ENCODE data around the gene SUSD4. TPM values are rescaled to one million over a fixed set of nuclear protein-coding genes. Genes with fewer than 3 reads are reported as not detected.

SUSD4 gene
- total and polyA plus RNA-seq, 2 of the 8 experiments (the other 6 are each of a cell fraction or from before 2014, with no cell fraction given): 3.9 to 5.2 TPM

DNA sequence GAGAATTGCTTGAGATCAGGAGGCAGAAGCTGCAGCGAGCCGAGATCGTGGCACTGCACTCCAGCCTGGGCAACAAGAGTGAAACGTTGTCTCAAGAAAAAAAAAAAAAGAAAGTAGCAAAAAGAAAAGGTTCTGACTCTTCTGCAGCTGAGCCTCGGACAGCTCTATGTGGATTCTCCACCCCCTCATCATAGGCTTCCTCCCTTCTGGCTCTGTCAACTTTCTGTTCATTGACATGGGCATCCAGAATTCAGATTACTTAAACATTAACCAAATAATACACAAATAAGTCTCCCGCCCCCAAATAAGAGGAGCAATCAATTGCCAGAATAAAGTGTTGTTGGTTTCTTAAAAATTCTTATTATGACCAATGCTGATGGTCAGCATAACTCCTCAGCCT lies 10.0 kb downstream of the SUSD4 start:
- ChIA-PET CTCF (ENCODE audit: partially characterized antibody) (interaction anchor here (0.7 to 8.0 kb wide), 9 partner anchors 9 to 330 kb away, joined by 3 to 45 read pairs (median 4); partner anchors contain the start of gene SUSD4), POLR2A (ENCODE audit: partially characterized antibody) (no interaction called here)
- no peaks in the 10 kb centered on the region for H3K79me2 ChIP-seq (ENCODE audit: control insufficient read depth in 1 of 2, insufficient read depth in 2 of 2, low read length in 2 of 2)
- H3K4me2 ChIP-seq (ENCODE audit: insufficient read depth in 1 of 2, low read depth in 2 of 2, low read length in 2 of 2): no peak overlapping the region
- no peak overlapping the region for H3K18ac ChIP-seq (ENCODE audit: extremely low read depth, low read length)
- H2BK120ac ChIP-seq (replicated peaks; ENCODE audit: low read depth, low read length): no peak overlapping the region
- no peak overlapping the region for H2BK15ac ChIP-seq (ENCODE audit: low read length)
- H3K4ac ChIP-seq (replicated peaks; ENCODE audit: insufficient read length, low read depth, low read length): no peak overlapping the region
- no peak overlapping the region for H2BK12ac ChIP-seq (ENCODE audit: low read depth, low read length)
- no peaks in the 10 kb centered on the region for H3K9me3 ChIP-seq (ENCODE audit: insufficient read depth in 2 of 2, low read depth in 1 of 2, low read length in 1 of 2)
- H3K79me1 ChIP-seq (ENCODE audit: low read depth, low read length): no peaks in the 10 kb centered on the region
- no peaks in the 10 kb centered on the region for H3K27me3 ChIP-seq (replicated peaks in 1 of 4; ENCODE audit: control insufficient read depth in 3 of 4, extremely low read depth in 1 of 4, insufficient read depth in 3 of 4, low read length in 3 of 4)
- no peaks in the 10 kb centered on the region for H3K36me3 ChIP-seq (ENCODE audit: control insufficient read depth in 2 of 4, insufficient read depth in 4 of 4, low read length in 3 of 4)
- no peak for DNase-seq (ENCODE audit: low read depth in 1 of 2, low spot score in 2 of 2)
- no peak overlapping the region for H3K27ac ChIP-seq (ENCODE audit: low read depth, low read length)
- H2AK5ac ChIP-seq (ENCODE audit: low read depth, low read length): no peak overlapping the region
- H3K23ac ChIP-seq (ENCODE audit: insufficient read length): no peak overlapping the region
- H4K91ac ChIP-seq (replicated peaks; ENCODE audit: insufficient read length, low read length): no peak overlapping the region
- no peak overlapping the region for H3K4me3 ChIP-seq (ENCODE audit: extremely low read depth in 1 of 4, insufficient read depth in 2 of 4, low read depth in 3 of 4, low read length in 4 of 4)
- H2AFZ ChIP-seq (ENCODE audit: low read length): no peak overlapping the region
- H3K9ac ChIP-seq (replicated peaks in 1 of 4; ENCODE audit: extremely low read depth in 1 of 4, low read depth in 3 of 4, low read length in 3 of 4): no peak overlapping the region
- WGBS, 2 experiments (ENCODE audit: extremely low coverage in 1 of 2, insufficient coverage in 1 of 2, insufficient read length in 1 of 2, insufficient replicate concordance in 2 of 2, low coverage in 1 of 2, low lambda C conversion rate in 2 of 2, missing lambda C conversion rate in 1 of 2): 80% methylated on average over 5 of the region's 6 CpGs; no CpG with 5 or more reads in 1 of the 2 experiments
- no peak for FAIRE-seq
- H3K56ac ChIP-seq (replicated peaks; ENCODE audit: insufficient read length, low read depth, low read length): no peak overlapping the region
- H4K8ac ChIP-seq (ENCODE audit: extremely low read depth, insufficient read depth, low read length): no peak overlapping the region
- TF ChIP-seq, protein P1, sequence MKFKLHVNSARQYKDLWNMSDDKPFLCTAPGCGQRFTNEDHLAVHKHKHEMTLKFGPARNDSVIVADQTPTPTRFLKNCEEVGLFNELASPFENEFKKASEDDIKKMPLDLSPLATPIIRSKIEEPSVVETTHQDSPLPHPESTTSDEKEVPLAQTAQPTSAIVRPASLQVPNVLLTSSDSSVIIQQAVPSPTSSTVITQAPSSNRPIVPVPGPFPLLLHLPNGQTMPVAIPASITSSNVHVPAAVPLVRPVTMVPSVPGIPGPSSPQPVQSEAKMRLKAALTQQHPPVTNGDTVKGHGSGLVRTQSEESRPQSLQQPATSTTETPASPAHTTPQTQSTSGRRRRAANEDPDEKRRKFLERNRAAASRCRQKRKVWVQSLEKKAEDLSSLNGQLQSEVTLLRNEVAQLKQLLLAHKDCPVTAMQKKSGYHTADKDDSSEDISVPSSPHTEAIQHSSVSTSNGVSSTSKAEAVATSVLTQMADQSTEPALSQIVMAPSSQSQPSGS (IDR thresholded peaks at IDR 0.05; ENCODE audit: low read length): no peak
- TF ChIP-seq NRF1 (IDR thresholded peaks at IDR 0.05; ENCODE audit: low read depth, low read length) (no peak), SRF (IDR thresholded peaks at IDR 0.05; ENCODE audit: low read depth, low read length) (no peak), GTF2F1 (IDR thresholded peaks at IDR 0.05; ENCODE audit: borderline replicate concordance, low read depth, low read length) (no peak), SIX5 (IDR thresholded peaks at IDR 0.05; ENCODE audit: low read depth, low read length) (no peak), EGR1 (IDR thresholded peaks at IDR 0.05; ENCODE audit: borderline replicate concordance, low read depth, low read length) (no peak), TAF1 (IDR thresholded peaks at IDR 0.05; ENCODE audit: low read depth, low read length) (no peak), SAP30 (IDR thresholded peaks at IDR 0.05; ENCODE audit: insufficient read depth, insufficient replicate concordance, low read length) (no peak)
- TF ChIP-seq, protein P2, sequence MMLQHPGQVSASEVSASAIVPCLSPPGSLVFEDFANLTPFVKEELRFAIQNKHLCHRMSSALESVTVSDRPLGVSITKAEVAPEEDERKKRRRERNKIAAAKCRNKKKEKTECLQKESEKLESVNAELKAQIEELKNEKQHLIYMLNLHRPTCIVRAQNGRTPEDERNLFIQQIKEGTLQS (IDR thresholded peaks at IDR 0.05; ENCODE audit: insufficient read depth, low read depth, low read length): no peak
- H2BK20ac ChIP-seq (ENCODE audit: low read length): no peak overlapping the region
- H3K14ac ChIP-seq (ENCODE audit: insufficient read length): no peak overlapping the region
- H2BK5ac ChIP-seq (ENCODE audit: low read depth, low read length): no peak overlapping the region
- H3K23me2 ChIP-seq (ENCODE audit: low read depth, low read length): no peaks in the 10 kb centered on the region; the same call in 1 of the 2 replicates
- no peaks in the 10 kb centered on the region for H4K20me1 ChIP-seq (replicated peaks in 1 of 2; ENCODE audit: control insufficient read depth in 1 of 2, insufficient read depth in 2 of 2, low read length in 2 of 2)
- no peak overlapping the region for H4K5ac ChIP-seq (ENCODE audit: insufficient read length, low read depth, low read length)
- peaks cover 0 to 4% (median 2%) of the 10 kb centered on the region in 4 experiments; a peak in 2 of 7 replicates for H3K4me1 ChIP-seq (replicated peaks in 1 of 4; ENCODE audit: control insufficient read depth in 3 of 4, insufficient read depth in 4 of 4, low read length in 3 of 4)

Data from H1 (cell line).